Central memory CD4-positive, alpha-beta T cell (primary cell): ENCODE results near the gene GPR158.

Experiments used
- DNase-seq: peaks from one replicate; pipeline ENCODE4 v3.0.0; 2022

The GPR158 gene

DNA sequence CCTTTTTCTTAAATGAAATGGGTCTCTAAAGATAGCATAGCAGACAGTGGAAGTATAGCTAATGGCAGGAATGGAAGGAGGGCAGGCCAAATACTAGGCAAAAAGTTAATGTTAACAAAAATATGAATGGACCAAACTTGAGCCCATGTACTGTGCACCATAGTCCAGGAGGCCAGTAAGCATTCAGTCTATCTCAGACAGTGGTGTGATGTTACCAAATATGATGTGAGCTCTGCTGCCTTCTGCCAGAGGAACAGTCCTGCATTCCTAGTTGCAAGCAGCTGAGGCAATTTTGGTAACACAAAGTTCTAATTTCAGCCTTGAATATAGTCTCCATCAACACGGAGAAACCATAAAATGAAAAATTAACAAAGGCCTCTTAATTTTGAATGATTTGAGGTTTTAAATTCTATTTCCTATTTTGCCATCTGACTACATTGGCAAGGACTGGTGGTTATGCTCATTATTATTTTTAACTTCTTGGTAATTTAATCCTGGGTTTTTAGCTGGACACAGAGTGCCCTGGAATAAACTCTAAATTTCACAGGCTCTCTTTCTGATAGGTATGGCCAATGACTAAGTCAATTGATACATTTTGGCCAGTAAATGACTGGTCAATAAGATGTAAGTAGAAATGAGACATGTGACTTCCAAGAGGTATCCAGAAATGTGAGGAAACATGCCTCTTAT, 442.2 kb downstream of the GPR158 start:
- no peak for DNase-seq

DNA sequence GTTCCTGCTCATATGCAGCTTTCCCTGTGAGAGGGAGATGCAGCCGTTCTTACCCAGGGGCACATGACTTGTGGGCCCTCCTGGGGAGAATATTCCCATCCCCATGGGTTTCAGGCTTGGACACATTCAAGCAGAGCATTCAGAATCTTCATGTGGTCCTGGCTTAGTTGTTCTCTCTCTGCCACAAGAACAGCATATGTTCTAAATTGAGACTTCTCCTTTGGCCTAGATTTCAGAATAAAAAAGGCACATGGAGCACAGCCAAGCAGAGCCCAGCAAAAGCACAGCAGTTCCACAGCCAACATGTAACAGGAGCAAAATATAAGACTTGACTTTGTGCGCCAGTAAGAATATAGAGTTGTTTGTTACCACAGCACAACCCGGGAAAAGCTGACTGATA, 452.8 kb downstream of the GPR158 start:
- DNase-seq = no peak

DNA sequence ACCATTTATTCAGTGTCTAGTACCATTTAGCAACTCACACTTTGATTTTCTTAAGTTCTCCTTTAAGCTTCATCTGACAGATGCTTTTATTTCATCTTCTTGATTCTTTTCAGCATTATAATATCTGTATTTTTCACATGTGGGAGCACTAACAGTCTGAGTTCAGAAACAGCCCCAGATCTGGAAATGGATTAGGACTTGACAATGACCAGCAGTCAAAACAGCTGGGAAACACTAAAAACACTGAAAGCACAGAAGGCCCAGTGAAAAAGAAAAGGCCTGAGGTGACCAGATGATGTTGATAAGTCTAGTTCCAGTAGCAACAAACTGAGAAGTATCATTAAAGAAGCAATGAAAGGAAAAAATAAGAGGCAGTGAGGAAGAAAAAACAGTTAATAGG, 454.5 kb downstream of the GPR158 start:
- DNase-seq = no peak

DNA sequence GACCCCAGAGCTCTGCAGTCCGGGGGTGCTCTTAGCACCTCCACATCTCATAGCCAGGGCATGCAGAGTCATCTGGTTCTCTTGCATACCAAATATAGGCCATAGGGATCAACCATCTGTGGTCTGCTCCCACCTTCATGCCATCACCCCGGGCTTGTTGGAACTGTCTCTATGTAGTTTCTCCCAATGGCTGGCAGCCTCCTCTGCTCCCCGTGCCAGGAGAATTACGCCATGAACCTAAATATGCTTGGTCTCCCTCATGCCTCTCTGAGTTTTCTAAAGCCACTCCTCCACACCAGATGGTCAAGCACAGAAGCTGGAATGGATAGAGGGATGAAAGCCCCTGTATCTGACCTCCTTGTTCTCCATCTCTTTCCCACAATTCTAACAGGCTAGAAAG, 456.7 kb downstream of the GPR158 start:
- DNase-seq = no peak

GRCh38 chr10:25632802-25633201, 458.0 kb downstream of the GPR158 start:
- no peak for DNase-seq

- no peak for DNase-seq
Observed at GRCh38 chr10:25633542-25633941, 458.7 kb downstream of the GPR158 start.

DNA sequence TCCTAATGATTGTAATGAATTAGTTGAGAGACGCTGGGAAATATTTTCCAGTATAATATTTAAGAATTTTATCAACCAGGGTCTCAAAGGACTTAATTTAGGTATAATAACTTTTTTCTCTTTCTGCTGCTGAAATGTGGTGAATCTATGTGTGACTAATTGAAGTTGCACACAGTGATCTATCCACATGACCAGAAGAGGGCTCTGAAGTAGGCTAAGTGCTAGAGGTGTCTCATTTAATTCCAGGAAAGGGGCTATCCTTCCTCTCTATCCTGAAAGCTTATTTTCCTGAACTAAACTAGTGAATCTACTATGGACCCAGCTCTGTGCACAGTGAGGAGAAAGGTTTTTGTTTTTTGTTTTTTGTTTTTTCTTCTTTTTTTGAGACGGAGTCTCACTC, 464.8 kb downstream of the GPR158 start:
- no peak for DNase-seq

DNA sequence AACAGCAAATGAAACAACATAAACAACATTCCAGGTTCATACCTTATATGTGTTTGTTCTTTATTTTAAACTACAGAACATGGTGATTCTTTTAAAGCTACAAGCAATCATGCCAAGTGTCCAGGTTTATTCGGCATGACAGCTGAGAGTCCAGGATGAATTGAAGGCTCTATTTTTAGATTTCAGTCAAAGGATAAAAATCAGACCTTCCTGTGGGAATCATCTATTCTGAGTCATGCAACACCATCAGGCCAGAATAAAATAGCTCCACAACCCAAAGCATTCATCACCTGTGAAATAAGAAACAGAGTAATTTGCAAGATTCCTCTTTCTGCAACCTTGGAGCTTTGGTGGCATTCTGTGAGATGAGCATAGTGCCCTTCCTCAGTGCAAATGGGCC, 466.8 kb downstream of the GPR158 start:
- DNase-seq = no peak

- DNase-seq = no peak
Observed at GRCh38 chr10:25642721-25643120, 467.9 kb downstream of the GPR158 start.

DNA sequence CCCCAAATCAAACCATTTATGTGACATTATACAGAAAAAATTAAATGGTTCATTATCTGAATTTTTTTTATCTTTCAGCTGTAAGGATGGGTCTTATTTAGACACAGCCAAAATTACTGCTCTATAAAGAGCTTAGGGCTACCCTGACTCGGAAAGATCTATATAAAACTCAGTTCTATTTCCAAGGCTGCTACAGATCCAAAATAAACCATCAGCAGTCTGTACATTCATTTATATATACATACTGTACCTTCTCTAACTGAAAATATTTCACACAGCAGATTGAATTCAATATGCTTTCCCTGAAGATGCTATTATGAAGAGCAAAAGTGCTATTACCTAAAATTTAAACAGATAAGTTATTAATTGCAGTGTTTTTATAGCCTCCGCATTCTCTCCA, 471.6 kb downstream of the GPR158 start:
- DNase-seq = no peak

- no peak for DNase-seq
Observed at GRCh38 chr10:25651534-25651933, 476.7 kb downstream of the GPR158 start.
